HEK293 (cell line): ENCODE results near the gene AP1S1.

ENCODE experiments used
- ATF2 ChIP-seq: fragments of 450-650 bp; formaldehyde crosslinking; IDR thresholded peaks from 2 replicates; pipeline ENCODE4 v1.5.1; 2016; ENCODE audit warnings: missing biosample characterization, missing genetic modification characterization, low read depth
- CTCF ChIP-seq: fragments of 450-650 bp; formaldehyde crosslinking; IDR thresholded peaks from 2 replicates; pipeline ENCODE4 v1.5.1; 2016; ENCODE audit warnings: missing biosample characterization, missing genetic modification characterization
- ELK4 ChIP-seq: IDR thresholded peaks from 2 replicates; pipeline ENCODE4 v1.6.1; 2011; ENCODE audit warnings: mild to moderate bottlenecking, low read depth, low read length, borderline replicate concordance
- MEIS1 ChIP-seq: sonication (generic); formaldehyde crosslinking; IDR thresholded peaks from 2 replicates; pipeline ENCODE4 v1.8.1; 2022; ENCODE audit warnings: missing genetic modification reagents, mild to moderate bottlenecking, borderline replicate concordance
- REST ChIP-seq: fragments of 450-650 bp; formaldehyde crosslinking; IDR thresholded peaks from 2 replicates; pipeline ENCODE4 v1.5.1; 2016; ENCODE audit warnings: missing biosample characterization, missing genetic modification characterization
- YY1 ChIP-seq: fragments of 450-650 bp; formaldehyde crosslinking; IDR thresholded peaks from 2 replicates; pipeline ENCODE4 v1.5.1; 2018; ENCODE audit warnings: missing biosample characterization, missing genetic modification characterization
- ZBTB26 ChIP-seq: fragments of 450-650 bp; formaldehyde crosslinking; optimal IDR thresholded peaks from 2 replicates; pipeline ENCODE3; 2016; ENCODE audit warnings: missing biosample characterization, mild to moderate bottlenecking, missing genetic modification characterization
- ZNF157 ChIP-seq: fragments of 450-650 bp; formaldehyde crosslinking; IDR thresholded peaks from 2 replicates; pipeline ENCODE4 v1.5.1; 2016; ENCODE audit warnings: missing biosample characterization, missing genetic modification characterization
- ZNF266 ChIP-seq: fragments of 450-650 bp; formaldehyde crosslinking; IDR thresholded peaks from 2 replicates; pipeline ENCODE4 v1.5.1; 2016; ENCODE audit warnings: missing biosample characterization, missing genetic modification characterization, low read depth
- ZNF362 ChIP-seq: fragments of 450-650 bp; formaldehyde crosslinking; IDR thresholded peaks from 2 replicates; pipeline ENCODE4 v1.5.1; 2016; ENCODE audit warnings: missing biosample characterization, missing genetic modification characterization
- ZNF670 ChIP-seq: fragments of 450-650 bp; formaldehyde crosslinking; IDR thresholded peaks from 2 replicates; pipeline ENCODE4 v1.5.1; 2016; ENCODE audit warnings: missing biosample characterization, missing genetic modification characterization, low read depth

GRCh38 chr7:101180130-101180755, 26.0 kb downstream of the AP1S1 start, which contains the start of gene NAT16:
- TF ChIP-seq YY1 (tag by site-specific recombination): no peak
- TF ChIP-seq ZNF266 (tag by site-specific recombination): no peak
- no peak for TF ChIP-seq ZNF157 (tag by site-specific recombination)
- no peak for TF ChIP-seq CTCF (tag by site-specific recombination)
- TF ChIP-seq ELK4: no peak
- no peak for TF ChIP-seq ATF2 (tag by site-specific recombination)
- TF ChIP-seq REST (tag by site-specific recombination): no peak
- TF ChIP-seq ZNF670: no peak
- TF ChIP-seq ZBTB26: no peak
- no peak for TF ChIP-seq ZNF362 (tag by site-specific recombination)
- TF ChIP-seq MEIS1: no peak
